Thoracic aorta (tissue), 2 donors: ENCODE results near the gene NODAL. TPM values are rescaled to one million over a fixed set of nuclear protein-coding genes. Genes with fewer than 3 reads are reported as not detected.

ENCODE experiments used
- ATAC-seq: fragments of 150-250 bp; one replicate; pipeline ENCODE4 v1.8.0; 2017; ENCODE audit warnings: low read depth; ENCODE audit not compliant: insufficient number of reproducible peaks, low FRiP score
- DNase-seq: peaks from one replicate; pipeline ENCODE4 v3.0.0-alpha.2; 2020; ENCODE audit warnings: low spot score
- H3K27ac ChIP-seq, 2 donors: fragments of 200-600 bp; sonication (generic); 1 replicate in 1 of 2; 2 replicates in 1 of 2; pipeline ENCODE4 v1.5.1; 2016; ENCODE audit warnings: mild to moderate bottlenecking in 2 of 2, moderate library complexity in 2 of 2
- H3K27me3 ChIP-seq: fragments of 200-600 bp; sonication (generic); replicated peaks from 2 replicates; pipeline ENCODE4 v1.6.0; 2016; ENCODE audit warnings: mild to moderate bottlenecking; ENCODE audit not compliant: insufficient read depth
- H3K36me3 ChIP-seq: fragments of 200-600 bp; sonication (generic); one replicate; pipeline ENCODE4 v1.5.1; 2016
- H3K4me1 ChIP-seq, 2 donors: fragments of 200-600 bp; sonication (generic); 1 replicate in 1 of 2; 2 replicates in 1 of 2; pipeline versions ENCODE4 v1.5.1 to v1.6.0; 2016; ENCODE audit warnings: low read depth in 2 of 2, mild to moderate bottlenecking in 1 of 2; ENCODE audit not compliant: control insufficient read depth in 1 of 2
- H3K4me3 ChIP-seq: fragments of 200-600 bp; sonication (generic); 2 replicates; pipeline ENCODE4 v1.5.1; 2016; ENCODE audit warnings: mild to moderate bottlenecking
- H3K9me3 ChIP-seq: fragments of 200-600 bp; sonication (generic); 2 replicates; pipeline ENCODE4 v1.5.1; 2016
- CTCF ChIP-seq: fragments of 200-600 bp; sonication (generic); IDR thresholded peaks from one replicate; pipeline ENCODE4 v1.5.1; 2019; ENCODE audit warnings: antibody characterized with exemption
- total RNA-seq, 2 donors: library from RNA; depleted of rRNA; stranded (reverse); fragments of >200 nt; gene quantifications; one replicate each; pipeline versions ENCODE4 v1.1.0 to v1.2.3, GENCODE V29; 2016

The NODAL gene
- total RNA-seq, 2 donors from 2014 or later, result 0.27 TPM; not detected in 1

- TF ChIP-seq CTCF, result no peak
- Histone ChIP-seq H3K27me3 (no peaks in the 10 kb centered on the region), H3K9me3 (no peaks in the 10 kb centered on the region), H3K4me1 (peaks cover 4 to 52% of the 10 kb centered on the region in 2 donors), H3K4me3 (no peak overlapping the region), H3K27ac (peak overlapping the region; percentile 59 to 61), H3K36me3 (peaks cover 22% of the 10 kb centered on the region)
- DNase-seq, result peak; percentile 45
- ATAC-seq, result peak; percentile 63
Observed at GRCh38 chr10:70430493-70431445, 10.7 kb downstream of the NODAL start.

DNA sequence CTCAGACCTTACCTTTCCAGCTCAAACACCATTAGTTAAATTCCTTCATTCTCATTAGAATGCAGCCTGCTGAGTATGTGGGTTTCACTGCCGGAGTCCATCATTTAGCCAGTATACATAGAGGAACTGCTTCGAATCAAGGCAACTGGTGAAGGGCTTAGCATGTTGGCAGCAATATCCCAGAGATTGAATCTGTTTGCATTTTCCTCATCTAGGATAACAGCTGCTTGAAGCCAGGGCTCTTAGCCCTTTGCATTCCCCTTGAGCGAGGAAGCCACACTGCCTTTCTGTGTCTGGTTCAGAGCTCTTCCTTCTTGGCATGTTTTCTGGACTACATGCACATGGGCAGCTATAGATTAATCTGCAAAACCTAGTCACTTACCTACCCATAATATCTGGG lies 14.7 kb downstream of the NODAL start:
- Histone ChIP-seq H3K9me3 (no peaks in the 10 kb centered on the region), H3K36me3 (peaks cover 53% of the 10 kb centered on the region), H3K4me1 (peaks cover 4 to 25% of the 10 kb centered on the region in 2 donors), H3K27ac (no peak overlapping the region), H3K4me3 (no peak overlapping the region), H3K27me3 (no peaks in the 10 kb centered on the region)
- no peak for TF ChIP-seq CTCF
- DNase-seq, result no peak
- no peak for ATAC-seq

GRCh38 chr10:70425096-70425495 lies 16.4 kb downstream of the NODAL start:
- DNase-seq (no peak), ATAC-seq (no peak)
- no peak overlapping the region for H3K4me3 ChIP-seq
- TF ChIP-seq CTCF, result no peak
- peaks cover 2 to 7% of the 10 kb centered on the region in 2 donors for H3K4me1 ChIP-seq
- H3K36me3 ChIP-seq, result peaks cover 69% of the 10 kb centered on the region
- H3K27me3 ChIP-seq, result no peaks in the 10 kb centered on the region
- no peak overlapping the region for H3K27ac ChIP-seq
- no peaks in the 10 kb centered on the region for H3K9me3 ChIP-seq

- DNase-seq, result no peak
- TF ChIP-seq CTCF, result no peak
Observed at GRCh38 chr10:70424320-70424719, 17.2 kb downstream of the NODAL start.

GRCh38 chr10:70418713-70419112 lies 22.8 kb downstream of the NODAL start:
- Histone ChIP-seq H3K4me3 (no peak overlapping the region), H3K27me3 (no peaks in the 10 kb centered on the region), H3K4me1 (peaks cover 0 to 8% of the 10 kb centered on the region in 2 donors), H3K27ac (no peak overlapping the region), H3K36me3 (peaks cover 33% of the 10 kb centered on the region), H3K9me3 (no peaks in the 10 kb centered on the region)
- DNase-seq (no peak), ATAC-seq (no peak)
- no peak for TF ChIP-seq CTCF

More at GRCh38 chr10:70424320-70424719, 17.2 kb downstream of the NODAL start:
- no peaks in the 10 kb centered on the region for H3K9me3 ChIP-seq
- H3K36me3 ChIP-seq, result peaks cover 72% of the 10 kb centered on the region
- ATAC-seq, result no peak
- H3K4me1 ChIP-seq, result no peaks in the 10 kb centered on the region
- H3K27me3 ChIP-seq, result no peaks in the 10 kb centered on the region
- no peak overlapping the region for H3K4me3 ChIP-seq
- no peak overlapping the region for H3K27ac ChIP-seq
